Endothelial cell of umbilical vein (primary cell): ENCODE results near the gene HMGN2. TPM values are rescaled to one million over a fixed set of nuclear protein-coding genes. Genes with fewer than 3 reads are reported as not detected.
"Not testable (repeated sequence)": the region's sequence is repeated elsewhere in the genome, so short reads cannot be mapped to it uniquely, and the experiment has no call there.

Source experiments
- BruUV-seq: library from RNA; stranded (reverse); fragments of 400-500 nt; replicated peaks from 2 replicates; lab custom pipeline; 2021; lab: Mats Ljungman, UMichigan
- CTCF ChIA-PET: fragments of 300-600, 350-600 bp; sonication (Branson Sonifier 250); formaldehyde crosslinking; loops from one replicate; lab custom pipeline; 2021; ENCODE audit warnings: antibody characterized with exemption, inconsistent platforms; lab: Charles Lee
- POLR2A ChIA-PET: fragments of 300-600, 350-600 bp; sonication (Branson Sonifier 250); formaldehyde crosslinking; loops from one replicate; lab custom pipeline; 2021; ENCODE audit warnings: antibody characterized with exemption, inconsistent platforms; lab: Charles Lee
- DNase-seq: peaks from one replicate; pipeline ENCODE4 v3.0.0-alpha.2; 2011; ENCODE audit warnings: low read depth, low spot score
- FAIRE-seq: peaks from 2 replicates; lab custom pipeline; 2011; peaks lifted over from hg19 to GRCh38; lab: Jason Lieb, UNC
- H2AFZ ChIP-seq: 2 replicates; pipeline ENCODE4 v1.6.0; 2012; ENCODE audit warnings: low read depth, low read length, control low read depth, inconsistent platforms
- H3K27ac ChIP-seq: 2 replicates; pipeline ENCODE4 v1.5.1; 2011; ENCODE audit warnings: low read depth, mild to moderate bottlenecking, control low read depth, low read length, moderate library complexity; ENCODE audit not compliant: insufficient read depth
- H3K27me3 ChIP-seq, 2 experiments: 2 replicates each; pipeline versions ENCODE4 v1.6.0 to v1.6.1; 2011; ENCODE audit warnings: low read length in 2 of 2, mixed read lengths in 1 of 2; ENCODE audit not compliant: control insufficient read depth in 2 of 2, insufficient read depth in 2 of 2
- H3K36me3 ChIP-seq, 2 experiments: 2 replicates in 1 of 2; 3 replicates in 1 of 2; pipeline ENCODE4 v1.5.1; 2011; ENCODE audit warnings: low read length in 2 of 2, mild to moderate bottlenecking in 1 of 2, moderate library complexity in 1 of 2; ENCODE audit not compliant: control insufficient read depth in 2 of 2, insufficient read depth in 2 of 2; ENCODE audit errors: extremely low read depth in 1 of 2
- H3K4me1 ChIP-seq: 3 replicates; pipeline ENCODE4 v1.5.1; 2011; ENCODE audit warnings: mild to moderate bottlenecking, low read length; ENCODE audit not compliant: control insufficient read depth, insufficient read depth; ENCODE audit errors: extremely low read depth
- H3K4me2 ChIP-seq: 2 replicates; pipeline ENCODE4 v1.6.1; 2011; ENCODE audit warnings: low read length, control low read depth, mixed read lengths; ENCODE audit not compliant: insufficient read depth
- H3K4me3 ChIP-seq, 3 experiments: fragments of 200-600 bp in 1 of 3; sonication (generic), shearing (Covaris generic) in 1 of 3; replicated peaks in 1 of 3; 2 replicates each; pipeline ENCODE4 v1.5.1; 2011 to 2016; ENCODE audit warnings: control low read depth in 3 of 3, low read length in 3 of 3, mild to moderate bottlenecking in 2 of 3, inconsistent platforms in 1 of 3, low read depth in 1 of 3, moderate library complexity in 1 of 3; ENCODE audit not compliant: insufficient read depth in 1 of 3
- H3K79me2 ChIP-seq: 2 replicates; pipeline ENCODE4 v1.6.0; 2012; ENCODE audit warnings: low read length, inconsistent platforms; ENCODE audit not compliant: control insufficient read depth, insufficient read depth
- H3K9ac ChIP-seq: replicated peaks from 2 replicates; pipeline ENCODE3; 2011; ENCODE audit warnings: low read length, control low read depth; ENCODE audit not compliant: insufficient read depth; ENCODE audit errors: extremely low read depth
- H3K9me1 ChIP-seq: replicated peaks from 3 replicates; pipeline ENCODE4 v1.6.0; 2011; ENCODE audit warnings: mild to moderate bottlenecking, low read length; ENCODE audit not compliant: control insufficient read depth, insufficient read depth; ENCODE audit errors: extremely low read depth
- H3K9me3 ChIP-seq: replicated peaks from 2 replicates; pipeline ENCODE4 v1.5.1; 2012; ENCODE audit warnings: low read length, inconsistent platforms; ENCODE audit not compliant: control insufficient read depth, insufficient read depth
- H4K20me1 ChIP-seq: replicated peaks from 2 replicates; pipeline ENCODE3; 2011; ENCODE audit warnings: mild to moderate bottlenecking, low read length; ENCODE audit not compliant: control insufficient read depth, insufficient read depth; ENCODE audit errors: extremely low read depth
- EZH2 ChIP-seq: IDR thresholded peaks from 2 replicates; pipeline ENCODE4 v1.6.1; 2012; ENCODE audit warnings: borderline replicate concordance, low read depth, mild to moderate bottlenecking, moderate library complexity, low read length, inconsistent platforms; ENCODE audit not compliant: severe bottlenecking
- FOS ChIP-seq: IDR thresholded peaks from 2 replicates; pipeline ENCODE4 v1.6.1; 2011; ENCODE audit warnings: mild to moderate bottlenecking, low read length, moderate library complexity, borderline replicate concordance; ENCODE audit not compliant: insufficient read depth
- GATA2 ChIP-seq: IDR thresholded peaks from 2 replicates; pipeline ENCODE4 v1.7.0; 2011; ENCODE audit warnings: low read depth, mild to moderate bottlenecking, moderate library complexity, mixed read lengths, low read length; ENCODE audit not compliant: insufficient read length, insufficient read depth
- MYC ChIP-seq: IDR thresholded peaks from one replicate; pipeline ENCODE4 v1.6.1; 2011; ENCODE audit warnings: mild to moderate bottlenecking, low read depth, low read length
- POLR2A ChIP-seq: IDR thresholded peaks from 2 replicates; pipeline ENCODE4 v1.6.1; 2012; ENCODE audit warnings: low read depth, mild to moderate bottlenecking, control low read depth, low read length
- POLR2AphosphoS5 ChIP-seq: IDR thresholded peaks from 2 replicates; pipeline ENCODE4 v1.6.1; 2012; ENCODE audit warnings: low read depth, mild to moderate bottlenecking, control low read depth, low read length, moderate library complexity; ENCODE audit not compliant: insufficient read depth
- dilution Hi-C: fragments of 300-500 bp; cut with MboI; formaldehyde crosslinking; loops from one replicate; pipeline ENCODE4 v1.15.0; 2019; ENCODE audit warnings: low sequenced_read_pairs; ENCODE audit not compliant: extremely low pct_ligation_motif_present
- intact Hi-C: fragments of 100-400 bp; cut with micrococcal nuclease; formaldehyde crosslinking; loops from one replicate; pipeline ENCODE4 v1.10.0; 2022
- polyA plus RNA-seq, 4 experiments: library from polyadenylated mRNA; depleted of rRNA in 3 of 4; stranded (reverse) in 3 of 4; unstranded in 1 of 4; fragments of >200 nt; gene quantifications; 2 replicates each; pipeline versions ENCODE4 v1.2.1 to v1.2.3, GENCODE V29; 2011 to 2012; ENCODE audit warnings: missing spikeins in 1 of 4
- total RNA-seq: library from RNA; stranded (reverse); gene quantifications from 2 replicates; pipeline ENCODE4 v1.2.3, GENCODE V29; 2021
- TF ChIP-seq, protein P1 (sequence below): IDR thresholded peaks from 2 replicates; pipeline ENCODE4 v1.6.1; 2011; ENCODE audit not compliant: insufficient read depth, insufficient read length
- TF ChIP-seq, protein P2 (sequence below), 2 donors: IDR thresholded peaks; 1 replicate in 1 of 2; 2 replicates in 1 of 2; pipeline ENCODE4 v1.5.1; 2011; ENCODE audit warnings: low read length in 2 of 2, mild to moderate bottlenecking in 2 of 2, moderate library complexity in 2 of 2, control low read depth in 1 of 2, inconsistent platforms in 1 of 2, low read depth in 1 of 2; ENCODE audit not compliant: insufficient read depth in 1 of 2; ENCODE audit errors: extremely low read depth in 1 of 2

The HMGN2 gene
- total and polyA plus RNA-seq, 2 donors (not counting 3 experiments of a cell fraction or from before 2014, with no cell fraction given): 240 to 580 TPM

DNA sequence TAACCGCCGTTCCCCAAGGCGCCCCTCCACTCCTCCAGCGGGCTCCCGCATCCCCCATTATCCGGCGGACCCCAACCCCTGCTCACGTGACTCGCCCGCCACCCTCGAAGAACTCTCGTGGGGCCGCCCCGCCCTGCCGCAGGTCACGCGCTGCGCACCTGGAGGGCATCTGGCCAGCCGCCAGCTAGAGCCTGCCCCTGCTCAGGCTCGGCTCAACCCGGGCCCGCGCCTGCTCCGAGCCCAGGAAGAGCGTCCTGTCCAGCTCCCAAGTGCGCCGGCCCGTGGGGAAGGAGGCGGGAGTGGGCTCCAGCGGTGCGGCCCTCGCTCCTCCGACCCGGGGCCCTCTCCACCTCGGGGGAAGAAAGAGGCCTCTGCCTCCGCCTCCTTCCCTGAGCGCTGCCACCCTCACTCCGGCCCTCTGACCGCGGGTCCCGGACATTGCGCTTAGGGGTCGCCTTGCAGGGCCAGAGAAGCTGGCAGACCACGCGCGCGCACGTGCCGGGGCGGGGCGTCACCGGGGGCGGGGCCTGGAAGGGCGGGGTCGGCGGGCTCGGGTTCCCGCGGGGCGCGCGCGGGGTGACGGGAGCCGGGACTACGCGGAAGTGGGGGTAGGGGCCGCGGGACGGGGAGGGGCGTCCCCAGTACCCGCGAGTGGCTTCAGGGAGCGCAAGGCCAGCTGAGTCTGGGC, 28.4 kb downstream of the HMGN2 start:
- no TSS peak for BruUV-seq
- Histone ChIP-seq H4K20me1 (no peaks in the 10 kb centered on the region), H3K27me3 (no peaks in the 10 kb centered on the region), H3K4me2 (peak overlapping the region; percentile 82), H2AFZ (peak overlapping the region; percentile 97), H3K27ac (peak overlapping the region; percentile 40), H3K79me2 (no peaks in the 10 kb centered on the region), H3K9me3 (no peaks in the 10 kb centered on the region), H3K9me1 (no peaks in the 10 kb centered on the region), H3K4me1 (peaks cover 12% of the 10 kb centered on the region), H3K4me3 (peak overlapping the region; percentile 57 to 82 (median 60)), H3K9ac (peak overlapping the region; percentile 77), H3K36me3 (no peaks in the 10 kb centered on the region)
- dilution Hi-C loops: no loop called here
- FAIRE-seq (peak; percentile 78), DNase-seq (peak; percentile 75)
- no peak for TF ChIP-seq GATA2
- no peak for TF ChIP-seq FOS
- TF ChIP-seq EZH2: no peak
- TF ChIP-seq, protein P1, sequence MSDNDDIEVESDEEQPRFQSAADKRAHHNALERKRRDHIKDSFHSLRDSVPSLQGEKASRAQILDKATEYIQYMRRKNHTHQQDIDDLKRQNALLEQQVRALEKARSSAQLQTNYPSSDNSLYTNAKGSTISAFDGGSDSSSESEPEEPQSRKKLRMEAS: no peak
- TF ChIP-seq MYC: no peak
- TF ChIP-seq, protein P2, sequence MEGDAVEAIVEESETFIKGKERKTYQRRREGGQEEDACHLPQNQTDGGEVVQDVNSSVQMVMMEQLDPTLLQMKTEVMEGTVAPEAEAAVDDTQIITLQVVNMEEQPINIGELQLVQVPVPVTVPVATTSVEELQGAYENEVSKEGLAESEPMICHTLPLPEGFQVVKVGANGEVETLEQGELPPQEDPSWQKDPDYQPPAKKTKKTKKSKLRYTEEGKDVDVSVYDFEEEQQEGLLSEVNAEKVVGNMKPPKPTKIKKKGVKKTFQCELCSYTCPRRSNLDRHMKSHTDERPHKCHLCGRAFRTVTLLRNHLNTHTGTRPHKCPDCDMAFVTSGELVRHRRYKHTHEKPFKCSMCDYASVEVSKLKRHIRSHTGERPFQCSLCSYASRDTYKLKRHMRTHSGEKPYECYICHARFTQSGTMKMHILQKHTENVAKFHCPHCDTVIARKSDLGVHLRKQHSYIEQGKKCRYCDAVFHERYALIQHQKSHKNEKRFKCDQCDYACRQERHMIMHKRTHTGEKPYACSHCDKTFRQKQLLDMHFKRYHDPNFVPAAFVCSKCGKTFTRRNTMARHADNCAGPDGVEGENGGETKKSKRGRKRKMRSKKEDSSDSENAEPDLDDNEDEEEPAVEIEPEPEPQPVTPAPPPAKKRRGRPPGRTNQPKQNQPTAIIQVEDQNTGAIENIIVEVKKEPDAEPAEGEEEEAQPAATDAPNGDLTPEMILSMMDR (IDR thresholded peaks at IDR 0.05; ENCODE audit: extremely low read depth in 1 of 2, insufficient read depth in 1 of 2, low read depth in 1 of 2, low read length in 2 of 2): no peak
- TF ChIP-seq POLR2A: no peak
- peak; percentile 94 for TF ChIP-seq POLR2AphosphoS5
- ChIA-PET CTCF (interaction anchor here (0.6 to 2.7 kb wide), 29 partner anchors 8 to 386 kb away, joined by 3 to 16 read pairs (median 5); partner anchors contain the start of genes PIGV and RPS6KA1), POLR2A (interaction anchor here (0.6 kb wide), 1 partner anchor 193 kb away, joined by 4 read pairs; no protein-coding TSS in a partner anchor)
- intact Hi-C loops: loop anchor here (2.0 kb wide), 3 partner anchors 28 to 288 kb away; partner anchors contain the start of gene HMGN2

DNA sequence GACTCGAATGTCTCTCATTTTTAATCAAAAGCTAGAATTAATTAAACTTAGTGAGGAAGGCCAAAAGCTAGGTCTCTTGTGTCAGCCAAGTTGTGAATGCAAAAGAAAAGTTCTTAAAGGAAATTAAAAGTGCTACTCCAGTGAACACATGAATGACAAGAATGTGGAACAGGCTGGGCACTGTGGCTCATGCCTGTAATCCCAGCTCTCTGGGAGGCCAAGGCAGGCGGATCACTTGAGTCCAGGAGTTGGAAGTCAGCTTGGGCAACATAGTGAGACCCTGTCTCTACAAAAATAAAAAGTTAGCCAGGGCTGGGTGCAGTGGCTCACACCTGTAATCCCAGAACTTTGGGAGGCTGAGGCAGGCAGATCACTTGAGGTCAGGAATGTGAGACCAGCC, 38.5 kb downstream of the HMGN2 start:
- dilution Hi-C loops, BruUV-seq, H3K27ac ChIP-seq, H3K4me2 ChIP-seq, H3K27me3 ChIP-seq, H3K4me1 ChIP-seq, DNase-seq, H3K9me3 ChIP-seq, intact Hi-C loops, POLR2A ChIA-PET, H2AFZ ChIP-seq, H3K4me3 ChIP-seq, H3K9ac ChIP-seq, H3K79me2 ChIP-seq, FAIRE-seq, H4K20me1 ChIP-seq, H3K9me1 ChIP-seq, H3K36me3 ChIP-seq: not testable (repeated sequence)
- CTCF ChIA-PET: interaction anchor here (1.0 to 1.7 kb wide), 4 partner anchors 10 to 94 kb away, joined by 3 to 5 read pairs (median 4); no protein-coding TSS in a partner anchor
